Endothelial cell of umbilical vein (primary cell): ENCODE data around the gene PXK. TPM values are rescaled to one million over a fixed set of nuclear protein-coding genes. Genes with fewer than 3 reads are reported as not detected.

ENCODE experiments used
- BruUV-seq: library from RNA; stranded (reverse); fragments of 400-500 nt; replicated peaks from 2 replicates; lab custom pipeline; 2021; lab: Mats Ljungman, UMichigan
- CTCF ChIA-PET: fragments of 300-600, 350-600 bp; sonication (Branson Sonifier 250); formaldehyde crosslinking; loops from one replicate; lab custom pipeline; 2021; ENCODE audit warnings: antibody characterized with exemption, inconsistent platforms; lab: Charles Lee
- POLR2A ChIA-PET: fragments of 300-600, 350-600 bp; sonication (Branson Sonifier 250); formaldehyde crosslinking; loops from one replicate; lab custom pipeline; 2021; ENCODE audit warnings: antibody characterized with exemption, inconsistent platforms; lab: Charles Lee
- DNase-seq: peaks from one replicate; pipeline ENCODE4 v3.0.0-alpha.2; 2011; ENCODE audit warnings: low read depth, low spot score
- FAIRE-seq: peaks from 2 replicates; lab custom pipeline; 2011; peaks lifted over from hg19 to GRCh38; lab: Jason Lieb, UNC
- H2AFZ ChIP-seq: 2 replicates; pipeline ENCODE4 v1.6.0; 2012; ENCODE audit warnings: low read depth, low read length, control low read depth, inconsistent platforms
- H3K27ac ChIP-seq: 2 replicates; pipeline ENCODE4 v1.5.1; 2011; ENCODE audit warnings: low read depth, mild to moderate bottlenecking, control low read depth, low read length, moderate library complexity; ENCODE audit not compliant: insufficient read depth
- H3K27me3 ChIP-seq, 2 experiments: 2 replicates each; pipeline versions ENCODE4 v1.6.0 to v1.6.1; 2011; ENCODE audit warnings: low read length in 2 of 2, mixed read lengths in 1 of 2; ENCODE audit not compliant: control insufficient read depth in 2 of 2, insufficient read depth in 2 of 2
- H3K36me3 ChIP-seq, 2 experiments: 2 replicates in 1 of 2; 3 replicates in 1 of 2; pipeline ENCODE4 v1.5.1; 2011; ENCODE audit warnings: low read length in 2 of 2, mild to moderate bottlenecking in 1 of 2, moderate library complexity in 1 of 2; ENCODE audit not compliant: control insufficient read depth in 2 of 2, insufficient read depth in 2 of 2; ENCODE audit errors: extremely low read depth in 1 of 2
- H3K4me1 ChIP-seq: 3 replicates; pipeline ENCODE4 v1.5.1; 2011; ENCODE audit warnings: mild to moderate bottlenecking, low read length; ENCODE audit not compliant: control insufficient read depth, insufficient read depth; ENCODE audit errors: extremely low read depth
- H3K4me2 ChIP-seq: 2 replicates; pipeline ENCODE4 v1.6.1; 2011; ENCODE audit warnings: low read length, control low read depth, mixed read lengths; ENCODE audit not compliant: insufficient read depth
- H3K4me3 ChIP-seq, 3 experiments: fragments of 200-600 bp in 1 of 3; sonication (generic), shearing (Covaris generic) in 1 of 3; replicated peaks in 1 of 3; 2 replicates each; pipeline ENCODE4 v1.5.1; 2011 to 2016; ENCODE audit warnings: control low read depth in 3 of 3, low read length in 3 of 3, mild to moderate bottlenecking in 2 of 3, inconsistent platforms in 1 of 3, low read depth in 1 of 3, moderate library complexity in 1 of 3; ENCODE audit not compliant: insufficient read depth in 1 of 3
- H3K79me2 ChIP-seq: 2 replicates; pipeline ENCODE4 v1.6.0; 2012; ENCODE audit warnings: low read length, inconsistent platforms; ENCODE audit not compliant: control insufficient read depth, insufficient read depth
- H3K9ac ChIP-seq: replicated peaks from 2 replicates; pipeline ENCODE3; 2011; ENCODE audit warnings: low read length, control low read depth; ENCODE audit not compliant: insufficient read depth; ENCODE audit errors: extremely low read depth
- H3K9me1 ChIP-seq: replicated peaks from 3 replicates; pipeline ENCODE4 v1.6.0; 2011; ENCODE audit warnings: mild to moderate bottlenecking, low read length; ENCODE audit not compliant: control insufficient read depth, insufficient read depth; ENCODE audit errors: extremely low read depth
- H3K9me3 ChIP-seq: replicated peaks from 2 replicates; pipeline ENCODE4 v1.5.1; 2012; ENCODE audit warnings: low read length, inconsistent platforms; ENCODE audit not compliant: control insufficient read depth, insufficient read depth
- H4K20me1 ChIP-seq: replicated peaks from 2 replicates; pipeline ENCODE3; 2011; ENCODE audit warnings: mild to moderate bottlenecking, low read length; ENCODE audit not compliant: control insufficient read depth, insufficient read depth; ENCODE audit errors: extremely low read depth
- CTCF ChIP-seq, 2 donors: IDR thresholded peaks; 1 replicate in 1 of 2; 2 replicates in 1 of 2; pipeline ENCODE4 v1.5.1; 2011; ENCODE audit warnings: low read length in 2 of 2, mild to moderate bottlenecking in 2 of 2, moderate library complexity in 2 of 2, control low read depth in 1 of 2, inconsistent platforms in 1 of 2, low read depth in 1 of 2; ENCODE audit not compliant: insufficient read depth in 1 of 2; ENCODE audit errors: extremely low read depth in 1 of 2
- EZH2 ChIP-seq: IDR thresholded peaks from 2 replicates; pipeline ENCODE4 v1.6.1; 2012; ENCODE audit warnings: borderline replicate concordance, low read depth, mild to moderate bottlenecking, moderate library complexity, low read length, inconsistent platforms; ENCODE audit not compliant: severe bottlenecking
- FOS ChIP-seq: IDR thresholded peaks from 2 replicates; pipeline ENCODE4 v1.6.1; 2011; ENCODE audit warnings: mild to moderate bottlenecking, low read length, moderate library complexity, borderline replicate concordance; ENCODE audit not compliant: insufficient read depth
- GATA2 ChIP-seq: IDR thresholded peaks from 2 replicates; pipeline ENCODE4 v1.7.0; 2011; ENCODE audit warnings: low read depth, mild to moderate bottlenecking, moderate library complexity, mixed read lengths, low read length; ENCODE audit not compliant: insufficient read length, insufficient read depth
- JUN ChIP-seq: IDR thresholded peaks from 2 replicates; pipeline ENCODE4 v1.6.1; 2011; ENCODE audit warnings: borderline replicate concordance, low read depth; ENCODE audit not compliant: insufficient read length, insufficient read depth
- MAX ChIP-seq: IDR thresholded peaks from 2 replicates; pipeline ENCODE4 v1.6.1; 2011; ENCODE audit not compliant: insufficient read depth, insufficient read length
- MYC ChIP-seq: IDR thresholded peaks from one replicate; pipeline ENCODE4 v1.6.1; 2011; ENCODE audit warnings: mild to moderate bottlenecking, low read depth, low read length
- POLR2A ChIP-seq: IDR thresholded peaks from 2 replicates; pipeline ENCODE4 v1.6.1; 2012; ENCODE audit warnings: low read depth, mild to moderate bottlenecking, control low read depth, low read length
- POLR2AphosphoS5 ChIP-seq: IDR thresholded peaks from 2 replicates; pipeline ENCODE4 v1.6.1; 2012; ENCODE audit warnings: low read depth, mild to moderate bottlenecking, control low read depth, low read length, moderate library complexity; ENCODE audit not compliant: insufficient read depth
- dilution Hi-C: fragments of 300-500 bp; cut with MboI; formaldehyde crosslinking; loops from one replicate; pipeline ENCODE4 v1.15.0; 2019; ENCODE audit warnings: low sequenced_read_pairs; ENCODE audit not compliant: extremely low pct_ligation_motif_present
- intact Hi-C: fragments of 100-400 bp; cut with micrococcal nuclease; formaldehyde crosslinking; loops from one replicate; pipeline ENCODE4 v1.10.0; 2022
- polyA plus RNA-seq, 4 experiments: library from polyadenylated mRNA; depleted of rRNA in 3 of 4; stranded (reverse) in 3 of 4; unstranded in 1 of 4; fragments of >200 nt; gene quantifications; 2 replicates each; pipeline versions ENCODE4 v1.2.1 to v1.2.3, GENCODE V29; 2011 to 2012; ENCODE audit warnings: missing spikeins in 1 of 4
- total RNA-seq: library from RNA; stranded (reverse); gene quantifications from 2 replicates; pipeline ENCODE4 v1.2.3, GENCODE V29; 2021

The PXK gene
- total and polyA plus RNA-seq, 2 donors (not counting 3 experiments of a cell fraction or from before 2014, with no cell fraction given): 11.3 to 14.6 TPM

- H3K4me2 ChIP-seq: no peak overlapping the region
- DNase-seq (no peak), FAIRE-seq (no peak)
- H3K27ac ChIP-seq: no peak overlapping the region
- H3K4me3 ChIP-seq: no peak overlapping the region
- intact Hi-C loops (no loop called here), dilution Hi-C loops (no loop called here)
- H3K9ac ChIP-seq: no peak overlapping the region
- no peaks in the 10 kb centered on the region for H3K27me3 ChIP-seq
- H3K9me3 ChIP-seq: no peaks in the 10 kb centered on the region
- ChIA-PET POLR2A (no interaction called here), CTCF (interaction anchor here (1.0 to 2.6 kb wide), 3 partner anchors 8 to 18 kb away, joined by 3 to 9 read pairs (median 3); no protein-coding TSS in a partner anchor)
- no peak overlapping the region for H2AFZ ChIP-seq
- H3K79me2 ChIP-seq: no peaks in the 10 kb centered on the region
- peaks cover 26% of the 10 kb centered on the region for H3K4me1 ChIP-seq
- BruUV-seq: no TSS peak
- H3K36me3 ChIP-seq: no peaks in the 10 kb centered on the region
- TF ChIP-seq CTCF (IDR thresholded peaks at IDR 0.05; ENCODE audit: extremely low read depth in 1 of 2, insufficient read depth in 1 of 2, low read depth in 1 of 2, low read length in 2 of 2): no peak
- no peak for TF ChIP-seq GATA2
- no peak for TF ChIP-seq MAX
- no peak for TF ChIP-seq MYC
- TF ChIP-seq FOS: no peak
- TF ChIP-seq POLR2AphosphoS5: no peak
- TF ChIP-seq JUN: no peak
- no peak for TF ChIP-seq POLR2A
- no peak for TF ChIP-seq EZH2
- H4K20me1 ChIP-seq: no peaks in the 10 kb centered on the region
- H3K9me1 ChIP-seq: no peaks in the 10 kb centered on the region
Measured at GRCh38 chr3:58383476-58383875, 50.8 kb downstream of the PXK start.
